Stimulated activated CD8-positive, alpha-beta memory T cell treated with anti-CD3 and anti-CD28 coated beads, Interleukin-4, amount 100 ng/mL, for 4 hours (primary cell): ENCODE data around the gene LIPE.
A peak's percentile ranks its signal among the peaks of the same experiment; 100 is the strongest.

Source experiments
- DNase-seq, 2 donors: peaks; one replicate each; pipeline ENCODE4 v3.0.0-alpha.2; 2020; ENCODE audit warnings: low read depth in 2 of 2, low spot score in 1 of 2

The LIPE gene

DNA sequence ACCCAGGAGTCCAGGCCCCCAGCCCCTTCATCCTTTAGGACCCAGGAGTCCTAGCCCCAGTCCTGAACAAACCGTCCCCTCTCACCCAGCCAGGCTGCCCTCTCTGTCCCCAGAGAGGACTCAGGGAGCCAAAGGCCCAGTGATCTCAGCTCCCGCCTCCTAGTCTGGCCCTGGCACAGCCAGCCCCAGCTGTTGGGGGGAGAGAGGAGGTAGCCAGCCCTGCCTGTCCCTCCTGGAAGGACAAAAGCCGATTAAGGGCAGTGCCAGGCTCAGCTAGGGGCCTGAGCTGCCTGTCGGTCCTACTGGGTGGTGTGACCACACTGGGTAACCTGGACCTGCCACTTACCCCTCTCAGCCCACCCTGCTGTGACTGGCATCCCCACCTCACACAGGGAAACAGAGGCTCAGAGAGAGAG is 14.5 kb downstream of the LIPE start:
- DNase-seq = no peak

- no peak for DNase-seq
These were observed 15.0 kb downstream of the LIPE start for GRCh38 chr19:42412227-42412626.

- DNase-seq = no peak
These were observed 15.5 kb downstream of the LIPE start for GRCh38 chr19:42411581-42412178.

GRCh38 chr19:42410371-42410770 is 16.8 kb downstream of the LIPE start:
- DNase-seq = no peak

GRCh38 chr19:42409477-42409876 is 17.7 kb downstream of the LIPE start:
- no peak for DNase-seq

- no peak for DNase-seq
These were observed 19.4 kb downstream of the LIPE start for GRCh38 chr19:42407816-42408175.

GRCh38 chr19:42407085-42407815 is 19.9 kb downstream of the LIPE start:
- no peak for DNase-seq

GRCh38 chr19:42406111-42406510 is 21.1 kb downstream of the LIPE start:
- DNase-seq = no peak

DNA sequence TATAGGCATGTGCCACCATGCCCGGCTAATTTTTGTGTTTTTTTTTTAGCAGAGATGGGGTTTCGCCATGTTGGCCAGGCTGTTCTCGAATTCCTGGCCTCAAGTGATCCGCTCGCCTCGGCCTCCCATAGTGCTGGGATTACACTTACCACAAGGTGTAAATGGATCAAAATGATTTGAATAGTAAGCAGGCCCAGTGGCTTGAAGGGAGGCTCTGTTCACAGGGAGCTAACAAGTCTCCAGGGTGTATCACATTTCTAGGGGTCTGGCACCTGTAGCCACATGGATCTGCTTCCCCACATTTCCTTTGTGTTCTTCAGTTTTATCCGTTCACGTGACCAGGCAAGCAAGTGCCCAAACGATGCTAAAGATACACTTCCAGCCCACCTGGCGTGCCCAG is 23.6 kb downstream of the LIPE start:
- no peak for DNase-seq

DNA sequence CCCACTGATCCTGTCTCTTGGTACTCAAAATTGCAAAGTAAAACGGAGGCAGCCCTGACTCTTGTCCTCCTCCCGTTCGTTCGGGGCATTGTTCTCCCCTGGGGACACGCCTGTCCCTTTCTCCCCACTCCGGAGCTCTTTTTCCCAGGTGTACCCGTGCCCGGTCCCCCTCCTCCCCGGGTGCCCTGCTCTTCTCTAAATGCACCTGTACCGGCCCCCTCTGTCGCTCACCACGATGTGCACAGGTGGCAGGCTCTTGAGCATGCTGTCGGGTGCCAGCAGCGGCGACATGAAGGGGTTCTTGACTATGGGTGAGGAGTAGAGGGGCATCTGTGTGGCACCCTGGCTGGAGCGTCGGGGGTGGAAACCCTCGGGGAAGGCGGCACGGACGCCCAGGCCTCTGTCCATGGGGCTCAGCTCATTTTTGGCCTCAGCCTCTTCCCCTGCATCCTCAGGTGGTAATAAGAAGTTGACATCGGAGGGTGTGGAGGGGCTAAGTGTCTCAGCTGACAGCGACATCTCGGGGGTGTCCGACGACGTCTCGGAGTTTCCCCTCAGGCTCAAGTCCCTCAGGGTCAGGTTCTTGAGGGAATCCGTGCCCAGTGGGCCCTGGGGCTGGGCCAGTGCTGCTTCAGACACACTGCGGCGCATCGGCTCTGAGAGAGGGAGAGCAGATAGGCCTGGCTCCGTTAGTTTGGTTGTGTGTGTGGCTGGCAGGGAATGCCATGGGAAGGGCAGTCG is 24.6 kb downstream of the LIPE start:
- no peak for DNase-seq

DNA sequence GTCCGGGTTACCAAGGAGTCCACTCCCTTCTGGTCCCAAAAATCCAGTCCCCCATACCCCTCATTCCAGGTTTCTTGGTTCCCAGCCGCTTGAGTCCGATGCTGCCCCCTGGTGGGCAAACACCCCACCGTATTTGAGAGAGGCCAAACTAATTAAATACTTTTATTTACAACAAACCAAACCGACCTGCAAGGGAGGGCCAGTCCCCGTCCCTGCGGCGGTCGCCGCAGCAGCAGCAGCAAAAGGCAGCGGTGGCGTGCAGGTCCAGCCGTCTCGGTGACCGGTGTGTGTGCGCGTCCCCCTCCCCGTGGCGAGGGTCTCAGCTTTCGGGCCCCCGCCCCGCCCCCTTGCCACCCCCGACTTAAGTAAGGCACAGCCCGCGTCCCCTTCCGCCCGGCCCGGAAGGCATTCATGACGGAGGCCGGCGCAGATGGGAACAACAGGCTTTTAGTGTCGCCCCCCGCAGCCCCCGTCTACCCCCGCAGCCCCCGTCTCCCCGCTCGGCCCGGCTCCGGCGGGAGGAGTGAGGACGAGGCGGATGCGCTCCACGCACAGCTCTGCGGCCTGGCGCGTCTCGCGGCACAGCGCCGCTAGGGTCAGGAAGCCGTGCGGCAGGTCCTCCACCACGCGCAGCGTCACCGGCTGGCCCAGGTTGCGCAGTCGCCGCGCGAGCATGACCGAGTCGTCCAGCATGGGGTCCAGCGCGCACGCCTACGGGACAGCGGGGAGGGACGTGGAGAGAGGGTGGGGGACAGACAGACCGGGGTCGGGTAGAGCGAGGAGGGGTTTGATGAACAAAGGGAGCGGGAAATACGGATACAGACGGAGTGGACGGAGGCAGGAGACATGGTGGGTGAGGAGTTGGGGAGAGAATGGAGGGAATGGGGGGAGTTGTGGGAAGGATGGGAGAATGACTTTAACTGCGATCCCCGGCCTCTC is 25.6 kb downstream of the LIPE start:
- DNase-seq = peak; percentile 49 to 67

- DNase-seq = no peak
These were observed 26.8 kb downstream of the LIPE start for GRCh38 chr19:42400404-42400803.

DNA sequence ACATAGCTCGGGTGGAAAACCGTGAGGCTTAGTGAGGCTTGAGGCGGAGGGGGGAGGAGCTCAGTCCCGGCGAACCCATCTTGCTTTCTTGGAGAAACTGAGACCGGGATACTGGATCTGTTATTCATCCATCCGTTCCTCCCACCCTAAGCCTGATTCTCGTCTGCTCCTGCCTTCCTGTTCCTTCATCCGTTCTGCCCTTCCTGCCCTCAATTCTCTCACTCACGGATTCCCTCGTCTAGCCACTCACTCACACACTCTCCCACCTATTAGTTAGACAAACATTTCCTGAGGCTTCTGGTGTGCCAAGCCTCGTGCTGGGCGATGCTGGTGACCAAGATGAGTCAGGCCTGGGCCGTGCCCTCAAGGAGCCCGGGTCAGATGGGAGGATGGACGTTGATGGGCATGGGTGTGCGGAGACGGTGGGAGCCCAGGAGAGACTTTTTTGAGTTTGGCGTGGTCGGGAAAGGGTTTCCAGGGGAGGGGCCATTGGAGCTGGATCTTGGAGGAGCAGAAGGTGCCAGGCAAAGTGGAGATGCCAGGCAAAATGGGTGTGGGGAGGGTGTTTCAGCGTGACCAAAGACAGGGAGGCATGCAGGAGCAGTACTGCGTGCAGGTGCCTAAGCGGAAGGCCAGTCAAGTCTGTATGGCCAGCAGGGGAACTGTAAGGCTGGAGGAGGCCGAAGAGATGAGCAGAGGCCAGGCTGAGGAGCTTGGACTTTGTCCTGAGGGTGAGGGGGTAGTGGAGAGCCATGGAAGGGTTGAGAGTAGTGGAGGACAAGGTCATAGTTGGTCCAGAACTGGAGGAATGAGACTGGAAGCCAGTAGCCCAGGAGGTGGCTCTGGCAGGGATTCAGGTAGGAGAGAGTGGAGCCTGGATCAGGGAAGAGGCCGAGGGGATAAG is 29.7 kb downstream of the LIPE start:
- no peak for DNase-seq

DNA sequence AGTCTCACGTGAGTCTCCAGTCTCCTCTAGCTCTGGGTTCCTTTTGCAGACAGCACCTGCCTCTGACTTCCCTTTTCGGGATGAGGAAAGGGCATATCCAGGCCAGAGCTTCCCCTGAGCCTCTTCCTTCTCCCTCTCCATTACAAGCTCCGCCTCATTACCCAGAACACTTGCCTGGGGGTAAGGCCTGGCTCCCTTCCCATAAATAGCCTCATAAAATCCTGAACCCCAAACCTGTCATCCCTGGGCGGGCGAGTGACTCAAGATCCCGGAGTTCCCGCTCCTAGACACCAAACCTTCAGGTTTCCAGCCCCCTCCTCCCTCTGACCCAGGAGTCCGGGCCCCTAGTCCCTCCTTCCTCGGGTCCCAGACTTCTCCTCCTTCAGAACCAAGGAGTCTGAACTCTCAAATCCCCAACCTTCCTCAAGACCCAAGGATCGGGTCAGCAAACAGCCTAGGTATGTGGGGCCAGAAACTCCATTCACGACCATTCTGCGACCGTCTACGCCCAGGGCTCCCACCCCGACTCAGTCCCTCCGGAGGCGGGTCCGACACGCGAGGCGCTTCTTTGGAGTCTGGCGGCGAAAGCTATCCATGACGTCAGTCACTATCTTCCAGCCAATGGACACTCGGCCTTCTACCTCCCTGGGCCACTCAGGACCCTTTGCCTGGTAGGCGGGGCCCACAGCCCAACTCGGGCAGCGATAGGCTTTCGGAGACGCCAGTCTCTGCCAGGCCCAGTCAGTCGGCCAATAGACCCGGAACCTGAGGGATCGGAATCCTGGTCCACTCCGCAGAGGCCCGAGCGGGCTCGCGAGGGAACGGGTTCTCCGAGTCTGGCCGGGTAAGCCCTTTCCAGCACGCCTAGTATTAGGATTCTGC is 30.6 kb downstream of the LIPE start:
- DNase-seq = peak; percentile 71 to 87

- no peak for DNase-seq
These were observed 32.4 kb downstream of the LIPE start for GRCh38 chr19:42394751-42395150.

- DNase-seq = no peak
These were observed 35.0 kb downstream of the LIPE start for GRCh38 chr19:42392165-42392564.

DNA sequence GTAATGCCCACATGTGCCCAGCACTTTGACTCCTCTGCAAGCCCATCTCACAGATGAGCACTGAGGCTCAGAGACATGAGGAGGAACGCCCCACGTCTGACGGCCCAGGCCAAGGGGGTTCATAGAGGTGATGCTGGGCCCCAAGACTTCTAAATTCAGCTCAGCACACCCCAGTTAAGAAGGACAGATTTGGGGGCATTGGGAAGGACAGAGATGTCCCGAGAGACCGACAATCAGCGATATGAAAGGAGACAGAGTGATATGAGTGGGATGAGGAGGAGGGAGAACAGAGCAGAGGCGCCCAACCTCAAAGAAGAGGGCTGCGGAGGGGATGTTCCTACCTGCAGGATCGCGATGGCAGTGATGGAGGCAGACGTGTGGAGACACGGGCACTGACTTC is 37.3 kb downstream of the LIPE start, which contains the start of gene CNFN:
Gene CNFN (minus strand): TSS at position 399 of the 400 bp plus-strand sequence. CDS start 1,260 bp downstream, outside the sequence.
- no peak for DNase-seq

- no peak for DNase-seq
These were observed 38.2 kb downstream of the LIPE start for GRCh38 chr19:42388851-42389489.
